ENCODE measurements around the gene TMEM150A.
"Not testable (repeated sequence)": the region's sequence is repeated elsewhere in the genome, so short reads cannot be mapped to it uniquely, and the experiment has no call there.

TMEM150A gene, protein sequence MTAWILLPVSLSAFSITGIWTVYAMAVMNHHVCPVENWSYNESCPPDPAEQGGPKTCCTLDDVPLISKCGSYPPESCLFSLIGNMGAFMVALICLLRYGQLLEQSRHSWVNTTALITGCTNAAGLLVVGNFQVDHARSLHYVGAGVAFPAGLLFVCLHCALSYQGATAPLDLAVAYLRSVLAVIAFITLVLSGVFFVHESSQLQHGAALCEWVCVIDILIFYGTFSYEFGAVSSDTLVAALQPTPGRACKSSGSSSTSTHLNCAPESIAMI

GRCh38 chr2:85602476-85603234 lies at the start of gene TMEM150A:
Gene TMEM150A (minus strand): TSS chr2:85602698. CDS start chr2:85601948, 750 bp downstream.
- peak; percentile 90 for DNase-seq

- no peak for DNase-seq
Measured at GRCh38 chr2:85652056-85652455, 49.6 kb upstream of the TMEM150A start.

DNA sequence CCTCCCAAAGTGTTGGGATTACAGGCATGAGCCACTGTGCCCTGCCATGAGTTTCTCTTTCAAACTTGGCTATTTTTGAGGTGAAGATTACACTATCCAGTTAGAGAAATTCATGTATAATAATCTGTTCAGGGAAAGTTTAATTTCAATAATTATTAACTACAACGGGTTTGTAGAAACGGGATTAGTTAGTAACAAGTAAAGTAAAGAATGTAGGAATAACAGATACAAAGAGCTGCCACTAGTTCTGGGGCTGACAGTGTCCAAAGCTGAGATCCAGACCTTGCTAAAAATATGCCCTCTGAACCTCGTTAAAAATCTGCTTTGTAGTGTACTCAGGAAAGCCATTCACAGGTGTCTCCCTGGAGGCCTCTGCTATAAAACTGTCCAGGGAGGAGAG lies 48.6 kb upstream of the TMEM150A start:
- DNase-seq: no peak

DNA sequence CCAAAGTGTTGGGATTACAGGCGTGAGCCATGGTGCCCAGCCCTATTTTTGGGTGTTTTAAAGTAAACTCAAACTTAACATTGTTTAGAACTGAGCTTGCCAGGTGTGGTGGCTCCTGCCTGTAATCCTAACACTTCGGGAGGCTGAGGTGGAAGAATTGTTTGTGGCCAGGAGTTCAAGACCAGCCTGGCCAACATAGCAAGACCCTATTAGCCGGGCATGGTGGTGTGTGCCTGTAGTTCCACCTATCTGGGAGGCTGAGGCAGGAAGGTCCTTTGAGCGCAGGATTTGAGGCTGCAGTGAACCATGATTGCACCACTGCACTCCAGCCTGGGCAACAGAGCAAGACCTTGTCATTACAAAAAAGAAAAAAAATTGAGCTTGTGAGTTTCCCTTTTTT lies 48.0 kb upstream of the TMEM150A start:
- DNase-seq: no peak

- DNase-seq: no peak
Measured at GRCh38 chr2:85649201-85650190, 47.0 kb upstream of the TMEM150A start.

DNA sequence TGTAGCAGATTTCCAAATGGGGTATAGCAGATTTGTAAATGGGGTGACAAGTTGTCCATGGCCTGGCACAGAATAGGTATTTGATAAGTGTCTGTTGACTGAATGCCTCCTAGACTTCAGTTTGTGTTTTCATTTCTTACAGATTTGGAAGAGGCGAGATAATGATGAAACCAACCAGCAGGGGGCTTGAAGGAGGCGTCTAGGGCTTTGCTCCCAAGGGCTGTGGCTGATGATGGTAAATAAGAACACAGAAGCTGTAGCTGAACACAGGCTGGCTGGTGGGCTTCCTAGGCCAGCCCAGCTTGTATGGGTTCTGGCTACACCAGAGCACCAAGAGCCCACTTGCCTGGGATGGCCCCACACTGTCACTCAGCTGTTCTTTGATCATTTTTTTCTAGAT lies 46.1 kb upstream of the TMEM150A start:
- DNase-seq: peak; percentile 12

DNA sequence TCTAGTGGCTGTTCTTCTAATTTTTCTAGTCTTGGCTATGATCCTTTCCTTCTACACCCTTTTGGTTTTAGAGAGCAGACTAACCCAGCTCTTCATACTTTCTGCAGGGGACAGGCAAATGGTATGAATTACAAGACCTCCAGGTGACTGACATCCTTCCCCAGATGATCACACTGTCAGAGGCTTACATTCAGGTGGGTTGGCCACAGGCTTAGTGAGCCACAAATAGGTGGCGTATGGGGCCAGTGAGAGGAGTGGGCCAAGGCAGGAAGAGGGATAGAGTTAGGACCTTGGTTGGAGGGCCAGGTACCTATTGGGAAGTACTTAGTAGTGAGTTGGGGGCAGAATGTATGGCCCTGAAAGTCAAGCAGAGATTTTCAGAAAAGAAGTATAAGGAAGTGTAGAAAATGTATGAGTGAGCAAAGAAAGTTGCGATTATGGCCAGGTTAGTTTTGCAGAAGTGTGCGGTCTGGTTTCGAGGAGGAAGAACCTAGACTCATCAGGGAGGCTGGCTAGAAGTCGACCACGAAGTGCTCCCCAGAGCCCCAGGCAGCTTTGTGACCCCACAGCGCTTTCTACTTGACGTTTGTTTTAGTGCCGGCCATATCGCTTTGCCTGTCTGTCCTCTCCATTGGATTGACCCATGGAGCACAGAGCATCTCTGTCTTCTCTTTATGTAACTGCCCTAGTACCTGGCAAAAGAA lies 45.5 kb upstream of the TMEM150A start:
- DNase-seq: no peak

- DNase-seq: no peak
Measured at GRCh38 chr2:85646166-85646565, 43.7 kb upstream of the TMEM150A start.

GRCh38 chr2:85644909-85645308 lies 42.4 kb upstream of the TMEM150A start:
- DNase-seq: no peak

- no peak for DNase-seq
Measured at GRCh38 chr2:85642725-85643124, 40.2 kb upstream of the TMEM150A start.

- DNase-seq: no peak
Measured at GRCh38 chr2:85635636-85636035, 33.1 kb upstream of the TMEM150A start.

DNA sequence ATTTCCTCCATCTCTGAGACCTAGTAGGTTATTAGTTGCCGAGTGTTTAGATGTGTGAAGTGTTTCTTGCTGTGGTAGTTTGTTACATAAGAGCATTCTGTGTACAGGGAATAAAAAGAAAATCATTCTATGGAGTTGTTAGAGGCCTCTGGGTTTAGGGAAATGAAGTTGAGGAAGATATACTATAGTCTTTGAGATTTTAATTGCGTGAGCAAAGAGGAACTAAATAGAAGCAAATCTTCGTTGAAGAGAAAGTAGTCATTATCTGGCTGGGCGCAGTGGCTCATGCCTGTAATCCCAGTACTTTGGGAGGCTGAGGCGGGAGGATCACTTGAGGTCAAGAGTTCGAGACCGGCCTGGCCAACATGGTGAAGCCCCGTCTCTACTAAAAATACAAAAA lies 32.5 kb upstream of the TMEM150A start:
- no peak for DNase-seq

- DNase-seq: no peak
Measured at GRCh38 chr2:85631316-85631715, 28.8 kb upstream of the TMEM150A start.

- DNase-seq: no peak
Measured at GRCh38 chr2:85628658-85629057, 26.2 kb upstream of the TMEM150A start.

DNA sequence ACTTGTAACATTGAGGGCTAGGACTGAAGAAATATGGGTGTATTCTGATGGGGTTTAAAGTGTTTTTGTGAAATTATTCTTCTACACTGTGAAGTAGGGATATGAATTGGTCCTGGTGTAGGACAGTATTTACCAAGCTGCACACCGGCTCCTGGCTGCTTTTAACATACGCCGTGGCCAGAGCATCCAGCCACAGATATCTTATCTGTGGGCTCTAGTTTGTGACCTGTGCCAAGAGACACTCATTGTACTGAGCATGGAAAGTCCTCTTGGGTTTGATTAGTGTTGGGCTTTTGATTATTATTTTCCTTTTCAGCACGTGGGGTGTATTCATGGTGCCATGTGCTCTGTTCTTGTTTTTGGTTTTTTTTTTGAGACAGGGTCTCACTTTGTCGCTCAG lies 21.5 kb upstream of the TMEM150A start:
- DNase-seq: no peak

GRCh38 chr2:85621338-85621737 lies 18.8 kb upstream of the TMEM150A start:
- no peak for DNase-seq

DNA sequence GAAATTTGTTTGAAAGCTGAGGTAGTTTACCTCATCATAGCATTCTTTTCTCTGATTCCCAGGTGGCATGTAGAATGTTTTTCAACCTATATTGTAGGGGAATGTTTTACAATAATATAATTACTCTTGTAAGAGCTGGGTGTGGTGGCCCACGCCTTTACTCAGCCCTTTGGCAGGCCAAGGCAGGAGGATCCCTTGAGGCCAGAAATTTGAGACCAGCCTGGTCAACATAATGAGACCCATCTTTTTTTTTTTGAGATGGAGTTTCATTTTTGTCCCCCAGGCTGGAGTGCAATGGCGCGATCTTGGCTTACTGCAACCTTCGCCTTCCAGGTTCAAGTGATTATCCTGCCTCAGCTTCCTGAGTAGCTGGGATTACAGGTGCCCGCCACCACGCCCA lies 17.1 kb upstream of the TMEM150A start:
- no peak for DNase-seq

- not testable (repeated sequence) for DNase-seq
Measured at GRCh38 chr2:85617723-85618122, 15.2 kb upstream of the TMEM150A start.

DNA sequence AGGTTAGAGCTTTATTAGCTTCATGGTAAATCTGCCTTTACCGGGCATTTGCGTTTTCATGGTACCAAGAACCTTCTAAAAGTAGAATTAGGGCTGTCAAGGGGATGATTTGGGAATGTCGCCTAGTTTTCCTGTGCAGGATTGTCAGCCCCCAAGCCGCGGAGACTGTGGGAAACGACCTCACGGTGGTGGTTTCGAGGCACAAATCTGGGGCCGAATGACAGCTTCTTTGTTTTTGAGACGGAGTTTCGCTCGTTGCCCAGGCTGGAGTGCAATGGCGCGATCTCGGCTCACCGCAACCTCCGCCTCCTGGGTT lies 12.9 kb upstream of the TMEM150A start:
- DNase-seq: no peak

GRCh38 chr2:85614757-85615156 lies 12.3 kb upstream of the TMEM150A start:
- not testable (repeated sequence) for DNase-seq

DNA sequence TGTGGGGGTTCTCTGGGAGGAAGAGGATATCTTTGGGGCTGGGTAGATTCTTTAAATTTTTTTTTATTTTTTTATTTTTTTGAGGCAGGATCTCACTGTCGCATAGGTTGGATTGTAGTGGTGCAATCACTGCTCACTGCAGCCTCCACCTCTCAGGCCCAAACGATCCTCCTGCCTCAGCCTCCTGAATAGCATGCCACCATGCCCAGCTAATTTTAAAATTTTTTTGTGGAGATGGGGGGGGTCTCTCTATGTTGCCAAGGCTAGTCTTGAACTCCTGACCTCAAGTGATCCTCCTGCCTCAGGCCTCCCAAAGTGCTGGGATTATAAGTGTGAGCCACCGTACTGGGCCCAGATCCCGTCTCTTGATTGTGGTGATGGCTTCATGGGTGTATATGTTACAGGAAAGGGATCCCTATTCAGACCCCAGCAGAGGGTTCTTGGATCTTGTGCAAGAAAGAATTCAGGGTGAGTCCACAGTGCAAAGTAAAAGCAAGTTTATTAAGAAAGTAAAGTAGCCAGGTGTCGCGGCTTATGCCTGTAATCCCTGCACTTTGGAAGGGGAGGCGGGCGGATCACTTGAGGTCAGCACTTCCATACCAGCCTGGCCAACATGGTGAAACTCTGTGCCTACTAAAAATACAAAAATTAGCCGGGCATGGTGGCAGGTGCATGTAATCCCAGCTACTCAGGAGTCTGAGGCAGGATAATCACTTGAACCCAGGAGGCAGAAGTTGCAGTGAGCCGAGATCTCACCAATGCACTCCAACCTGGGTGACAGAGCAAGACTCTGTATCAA lies 11.4 kb upstream of the TMEM150A start:
- no peak for DNase-seq
